Activated CD4-positive, CD25-positive, alpha-beta regulatory T cell treated with anti-CD3 and anti-CD28 coated beads, Interleukin-2, amount 50 U/mL, for 16 hours (primary cell): ENCODE data around the gene MYH8.

Experiments used
- DNase-seq: peaks from one replicate; pipeline ENCODE4 v3.0.0-alpha.2; 2020; ENCODE audit warnings: low read depth, low spot score

Gene MYH8

DNA sequence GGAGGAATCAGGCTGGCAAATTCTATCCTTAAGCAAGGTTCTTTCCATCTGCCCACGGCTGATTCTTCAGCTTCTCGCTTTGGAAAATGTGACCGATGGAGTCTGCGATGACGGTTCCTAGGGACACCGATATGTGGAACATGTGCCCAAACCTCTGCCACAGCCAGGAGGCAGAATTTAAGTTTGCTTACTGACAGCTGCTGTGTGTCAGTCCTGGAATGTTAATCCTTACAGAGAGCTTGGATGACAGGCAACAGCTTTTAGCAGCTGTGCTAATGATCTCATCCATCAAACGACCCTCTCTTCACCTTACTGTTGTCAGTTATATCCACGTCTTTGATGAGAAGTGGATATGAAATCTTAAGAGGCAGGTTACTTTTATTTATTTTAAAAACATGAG, 37.6 kb downstream of the MYH8 start:
- DNase-seq, result no peak

DNA sequence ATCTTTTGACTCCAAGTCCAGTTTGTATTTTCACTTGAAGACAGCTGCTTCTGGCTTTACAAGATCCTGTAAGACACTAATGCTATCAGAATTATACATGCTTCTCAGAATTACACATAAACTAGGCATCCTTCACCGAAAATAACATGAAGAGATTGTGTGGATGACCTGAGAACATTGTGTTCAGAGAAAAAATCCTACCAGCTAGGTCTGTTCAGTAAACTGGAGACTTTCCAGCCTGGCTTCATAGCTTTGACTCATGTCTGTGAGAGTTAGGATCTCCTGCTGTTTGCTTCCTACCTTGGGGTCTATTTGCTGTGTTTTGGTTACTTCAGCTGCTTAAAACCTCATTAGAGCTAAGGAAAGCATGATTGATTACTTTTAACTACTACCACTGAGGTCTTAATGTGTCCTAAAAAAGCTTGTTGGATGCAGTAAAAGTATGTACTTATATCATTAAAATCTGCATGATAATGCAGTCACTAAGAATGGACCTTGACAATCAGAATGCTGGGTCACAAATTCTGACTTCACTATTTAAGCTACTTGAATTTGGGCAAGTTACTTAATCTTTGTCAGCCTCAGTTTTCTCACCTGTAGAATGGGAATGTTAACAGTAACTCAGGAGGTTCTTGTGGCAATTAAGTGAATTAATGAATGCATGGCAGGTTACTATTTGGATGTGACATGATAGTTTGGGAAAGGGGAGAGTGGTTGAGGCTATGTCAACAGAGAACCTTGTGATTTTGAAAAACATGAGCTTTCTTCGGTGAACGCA, 40.9 kb downstream of the MYH8 start:
- DNase-seq, result no peak

DNA sequence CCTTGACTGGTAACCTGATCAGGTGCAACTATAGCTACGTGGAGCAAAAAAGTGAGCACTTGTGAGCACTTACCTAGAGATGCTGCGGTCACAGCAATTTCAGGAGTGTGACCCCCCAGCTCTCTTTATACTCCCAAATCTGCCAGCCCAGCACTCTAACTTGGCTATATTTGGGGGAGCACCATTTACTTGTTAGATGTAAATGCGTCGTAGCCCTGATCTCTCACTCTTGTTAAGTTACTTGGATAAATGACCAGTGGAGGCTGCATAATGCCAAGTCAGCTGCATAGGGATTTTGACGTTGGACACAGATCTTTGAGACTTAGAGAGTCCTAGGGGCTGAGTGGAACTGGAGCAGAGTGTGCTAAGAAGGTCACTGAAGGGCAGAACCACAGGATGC, 48.8 kb downstream of the MYH8 start, which contains the start of gene MYH13:
Gene MYH13 (minus strand): TSS at position 101 of the 400 bp plus-strand sequence. CDS start 8,476 bp downstream, outside the sequence.
- DNase-seq, result no peak

DNA sequence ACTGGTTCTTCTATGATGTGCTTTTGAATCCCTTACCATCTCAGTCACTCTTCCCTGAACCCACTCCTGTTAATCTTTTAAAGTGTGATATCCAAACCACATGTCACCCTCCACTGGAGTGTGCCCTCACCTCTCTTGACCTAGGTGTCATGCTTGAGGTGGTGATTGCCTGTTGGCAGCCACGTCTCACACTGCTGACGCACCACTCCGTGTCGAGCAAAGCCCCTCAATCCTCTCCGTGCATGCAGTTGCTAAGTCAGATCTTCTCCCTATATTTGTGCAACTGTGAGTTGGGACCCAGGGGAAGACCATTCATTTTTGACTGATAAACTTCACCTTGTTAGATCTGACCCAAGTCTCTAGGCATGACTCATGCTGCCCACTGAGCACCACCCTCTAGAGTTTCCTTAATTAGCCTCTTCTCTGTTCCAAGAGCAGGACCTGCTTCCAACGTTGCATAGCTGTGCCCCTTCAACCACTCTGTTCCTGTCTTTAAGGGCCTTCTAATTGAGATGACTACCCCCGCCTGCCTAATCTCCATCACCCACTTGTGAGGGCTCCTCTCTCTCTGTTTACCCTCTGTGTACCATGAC, 51.6 kb downstream of the MYH8 start:
- DNase-seq, result no peak

DNA sequence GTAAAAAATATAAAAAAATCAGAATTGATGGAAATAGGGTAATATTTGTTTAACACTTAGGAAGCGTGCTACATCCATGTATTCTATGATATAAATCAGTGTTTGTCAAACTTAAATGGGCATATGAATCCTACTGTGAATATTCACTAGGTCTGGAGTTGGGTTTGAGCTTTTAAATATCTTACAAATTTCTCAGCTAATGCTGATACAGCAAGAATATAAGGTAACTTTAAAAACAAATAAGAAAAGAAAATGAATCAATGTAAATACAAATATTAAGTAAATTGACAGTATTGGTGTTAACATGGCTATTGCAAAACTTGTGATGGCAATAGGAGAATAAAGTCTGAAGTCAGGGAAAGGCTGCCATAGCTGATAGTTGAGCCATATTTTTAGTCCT, 52.5 kb downstream of the MYH8 start:
- no peak for DNase-seq

DNA sequence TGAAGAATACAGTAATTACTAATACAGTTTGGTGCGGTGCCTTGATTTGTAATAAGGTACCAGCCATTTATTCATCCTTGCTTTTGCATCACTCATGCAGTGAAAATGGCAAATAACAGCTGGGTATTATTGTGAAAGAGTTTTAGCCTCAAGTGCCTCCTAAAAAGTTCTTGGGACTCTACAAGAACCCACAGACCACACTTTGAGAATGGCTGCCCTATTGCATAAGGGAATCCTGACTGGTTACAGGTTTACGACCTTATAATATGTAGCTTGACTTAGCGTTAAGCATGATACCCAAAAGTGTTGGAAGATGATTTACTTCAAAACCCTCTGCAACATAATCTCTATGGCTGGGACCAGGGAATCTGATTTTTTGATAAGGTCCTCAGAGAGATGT, 53.2 kb downstream of the MYH8 start:
- no peak for DNase-seq

DNA sequence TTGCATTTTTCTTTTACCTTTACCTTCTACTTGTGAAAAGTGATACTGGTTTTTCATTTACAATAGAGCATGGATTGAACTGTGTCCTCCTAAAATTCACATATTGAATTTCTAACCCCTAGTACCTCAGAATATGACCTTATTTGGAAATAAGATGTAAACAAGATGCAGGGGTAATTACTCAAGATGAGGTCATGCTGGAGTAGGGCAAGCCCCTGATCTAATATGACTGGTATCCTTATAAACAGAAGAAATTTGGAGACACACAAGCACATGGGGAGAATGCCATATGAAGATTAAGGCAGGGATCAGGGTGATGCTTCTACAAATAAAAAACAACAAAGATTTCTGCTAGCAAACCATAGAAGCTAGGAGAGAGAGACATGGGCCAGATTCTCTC, 61.2 kb downstream of the MYH8 start:
- no peak for DNase-seq

DNA sequence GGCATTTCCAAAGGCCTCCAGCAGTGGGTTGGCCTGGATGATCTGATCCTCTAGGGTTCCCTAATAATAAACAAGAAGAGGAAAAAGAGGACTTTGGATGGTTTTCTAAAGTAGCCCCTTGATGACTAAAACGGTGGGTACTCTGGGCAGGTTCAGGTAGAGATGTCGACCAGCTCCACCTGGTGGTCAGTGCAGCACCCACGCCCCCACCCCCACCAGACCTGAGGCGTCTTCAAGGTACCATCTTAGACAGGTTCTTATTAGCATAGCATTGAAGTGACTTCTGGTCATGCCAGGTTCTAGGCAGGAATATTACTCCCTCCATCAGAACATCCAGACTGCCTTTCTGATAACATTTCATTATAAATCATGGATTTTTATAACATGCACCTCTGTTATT, 64.0 kb downstream of the MYH8 start:
- no peak for DNase-seq

DNA sequence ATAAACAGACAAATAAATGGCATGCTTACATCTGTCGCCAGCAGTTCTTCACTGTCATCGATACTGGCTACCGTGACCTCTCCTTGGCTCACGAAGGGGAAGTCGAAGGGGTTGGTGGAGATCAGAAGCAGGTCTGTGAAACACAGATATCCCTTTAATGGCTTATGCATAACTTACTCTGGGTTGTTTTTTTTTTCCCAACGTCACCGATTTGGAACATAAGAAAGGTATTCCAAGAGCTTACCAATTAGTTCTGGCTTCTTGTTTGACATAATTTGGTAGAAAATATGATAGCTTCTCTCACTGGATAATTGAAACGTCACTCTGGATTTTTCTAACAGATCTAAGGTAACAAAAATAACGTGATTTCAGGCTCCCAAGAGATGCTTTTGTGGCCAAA, 67.1 kb downstream of the MYH8 start:
- no peak for DNase-seq

DNA sequence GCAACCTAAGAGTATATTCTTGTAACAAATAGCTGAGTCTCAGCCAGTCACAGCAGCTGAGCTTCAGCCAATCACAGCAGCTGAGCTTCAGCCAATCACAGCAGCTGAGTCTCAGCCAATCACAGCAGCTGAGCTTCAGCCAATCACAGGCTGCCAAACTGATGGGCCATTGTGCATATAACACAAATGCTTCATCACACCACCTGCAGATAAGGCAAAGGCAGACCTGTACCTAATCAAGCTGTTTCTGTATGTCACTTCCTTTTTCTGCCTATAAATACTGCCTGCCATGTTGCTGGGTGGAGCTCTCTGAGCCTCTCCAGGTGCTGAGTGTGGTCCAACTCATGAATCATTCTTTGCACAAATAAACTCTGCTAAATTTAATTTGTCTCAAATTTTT, 68.9 kb downstream of the MYH8 start:
- DNase-seq, result no peak

DNA sequence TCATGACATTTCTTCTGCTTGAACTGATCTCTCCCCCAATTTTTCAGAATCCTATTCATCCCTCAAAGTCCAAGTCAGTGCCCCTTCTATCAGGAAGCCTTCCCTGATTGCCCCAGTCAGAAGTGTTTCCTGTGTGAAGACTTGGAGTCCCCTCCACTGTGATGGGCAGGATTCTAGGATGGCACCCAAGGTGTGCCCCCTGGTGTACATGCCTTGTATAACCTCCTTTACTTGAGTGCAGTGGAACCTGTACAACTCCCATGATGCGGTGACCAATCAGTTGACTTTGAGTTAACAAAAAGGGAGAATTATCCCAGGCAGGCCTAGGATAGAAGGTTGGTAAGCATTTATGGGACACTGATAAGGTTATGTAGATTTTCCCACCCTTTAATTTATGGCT, 72.3 kb downstream of the MYH8 start:
- DNase-seq, result no peak

DNA sequence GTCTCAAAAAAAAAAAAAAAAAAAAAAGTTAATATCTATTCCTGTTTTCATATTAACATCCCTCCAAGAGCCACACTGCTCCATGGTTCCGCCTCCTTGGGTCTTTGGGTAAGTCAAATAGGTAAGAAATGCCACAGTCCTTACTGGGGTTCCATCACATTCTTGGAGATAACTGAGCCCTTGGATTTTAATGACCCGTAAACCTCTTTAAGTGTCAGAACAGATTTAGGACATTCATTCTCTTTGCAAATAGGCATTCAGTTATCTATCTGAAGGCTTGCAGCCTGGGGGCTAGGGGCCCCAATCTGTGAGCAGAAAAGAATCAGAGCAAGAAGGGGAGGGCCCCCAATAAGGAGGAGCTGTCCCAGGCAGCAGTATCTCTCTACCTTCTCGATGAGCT, 76.9 kb downstream of the MYH8 start:
- DNase-seq, result no peak
